A673 (cell line): ENCODE results near the gene MMP21. TPM values are rescaled to one million over a fixed set of nuclear protein-coding genes. Genes with fewer than 3 reads are reported as not detected.
A peak's percentile ranks its signal among the peaks of the same experiment; 100 is the strongest.

ENCODE experiments used
- BruUV-seq: library from RNA; stranded (reverse); fragments of 400-500 nt; replicated peaks from 2 replicates; lab custom pipeline; 2021; lab: Mats Ljungman, UMichigan
- CTCF ChIA-PET: fragments of 300-600 bp; sonication (Branson Sonifier 250); formaldehyde crosslinking; loops from one replicate; lab custom pipeline; 2022; ENCODE audit warnings: antibody characterized with exemption; lab: Charles Lee
- POLR2A ChIA-PET: fragments of 300-600 bp; sonication (Branson Sonifier 250); formaldehyde crosslinking; loops from one replicate; lab custom pipeline; 2022; ENCODE audit warnings: antibody characterized with exemption; ENCODE audit not compliant: low non-redundant PET; lab: Charles Lee
- DNase-seq: peaks from one replicate; pipeline ENCODE4 v3.0.0-alpha.2; 2015; ENCODE audit warnings: low spot score
- H3K27ac ChIP-seq: fragments of 200-600 bp; sonication (generic); 2 replicates; pipeline ENCODE4 v1.5.1; 2016; ENCODE audit warnings: mixed run types, low read depth, mild to moderate bottlenecking, mixed read lengths, antibody characterized with exemption, low read length; ENCODE audit not compliant: poor library complexity, severe bottlenecking
- H3K27me3 ChIP-seq: fragments of 200-600 bp; sonication (generic); replicated peaks from 2 replicates; pipeline ENCODE4 v1.6.1; 2017; ENCODE audit warnings: mixed run types, low read depth, mild to moderate bottlenecking, mixed read lengths, antibody characterized with exemption, low read length; ENCODE audit not compliant: insufficient read depth, poor library complexity
- H3K36me3 ChIP-seq: fragments of 200-600 bp; sonication (generic); 2 replicates; pipeline ENCODE4 v1.6.1; 2016; ENCODE audit warnings: mixed run types, mild to moderate bottlenecking, mixed read lengths, antibody characterized with exemption, low read length; ENCODE audit not compliant: insufficient read depth, poor library complexity, severe bottlenecking
- H3K4me1 ChIP-seq: fragments of 200-600 bp; sonication (generic); 2 replicates; pipeline ENCODE4 v1.6.1; 2017; ENCODE audit warnings: mixed run types, mild to moderate bottlenecking, mixed read lengths, antibody characterized with exemption, low read length; ENCODE audit not compliant: insufficient read depth, poor library complexity, severe bottlenecking
- H3K4me3 ChIP-seq: fragments of 200-600 bp; sonication (generic); 2 replicates; pipeline ENCODE4 v1.5.1; 2016; ENCODE audit warnings: low read depth, mixed run types, mild to moderate bottlenecking, mixed read lengths, low read length; ENCODE audit not compliant: poor library complexity, severe bottlenecking
- H3K9me3 ChIP-seq: fragments of 200-600 bp; sonication (generic); 2 replicates; pipeline ENCODE4 v1.6.1; 2016; ENCODE audit warnings: mixed run types, low read depth, mild to moderate bottlenecking, mixed read lengths, antibody characterized with exemption, low read length; ENCODE audit not compliant: poor library complexity, severe bottlenecking
- CTCF ChIP-seq: fragments of 300-800, 200-600 bp; sonication (generic); conservative IDR thresholded peaks from 2 replicates; pipeline ENCODE4 v1.5.1; 2017; ENCODE audit warnings: low read depth, mild to moderate bottlenecking, antibody characterized with exemption, low read length, moderate library complexity, mixed read lengths
- EZH2 ChIP-seq: fragments of 200-600 bp; sonication (generic); IDR thresholded peaks from 2 replicates; pipeline ENCODE4 v1.6.1; 2017; ENCODE audit warnings: borderline replicate concordance, low read depth, mild to moderate bottlenecking, mixed read lengths, antibody characterized with exemption, low read length; ENCODE audit not compliant: poor library complexity, severe bottlenecking
- intact Hi-C: fragments of 100-400 bp; cut with micrococcal nuclease; formaldehyde crosslinking; loops from one replicate; pipeline ENCODE4 v1.10.0; 2022; ENCODE audit not compliant: unreplicated experiment
- total RNA-seq: library from RNA; stranded (reverse); gene quantifications from 2 replicates; pipeline ENCODE4 v1.2.3, GENCODE V29; 2021

The MMP21 gene
- total RNA-seq, 1 experiment from 2014 or later: not detected

- no peak for TF ChIP-seq CTCF
- no peak for TF ChIP-seq EZH2
- CTCF ChIA-PET: no interaction called here
- no TSS peak for BruUV-seq
- no peak overlapping the region for H3K4me3 ChIP-seq
- no peak for DNase-seq
- H3K36me3 ChIP-seq: peaks cover 70% of the 10 kb centered on the region
- no peak overlapping the region for H3K27ac ChIP-seq
- no peaks in the 10 kb centered on the region for H3K9me3 ChIP-seq
- H3K4me1 ChIP-seq: no peaks in the 10 kb centered on the region
- intact Hi-C loops: no loop called here
- POLR2A ChIA-PET: no interaction called here
- H3K27me3 ChIP-seq: no peaks in the 10 kb centered on the region
These were observed 30.7 kb downstream of the MMP21 start for GRCh38 chr10:125744909-125745308.

GRCh38 chr10:125742465-125742864 is 33.2 kb downstream of the MMP21 start:
- ChIA-PET POLR2A (no interaction called here), CTCF (no interaction called here)
- intact Hi-C loops: no loop called here
- H3K36me3 ChIP-seq: peaks cover 86% of the 10 kb centered on the region
- H3K27me3 ChIP-seq: no peaks in the 10 kb centered on the region
- peak; percentile 16 for DNase-seq
- no peak overlapping the region for H3K27ac ChIP-seq
- no peak overlapping the region for H3K4me3 ChIP-seq
- no peaks in the 10 kb centered on the region for H3K4me1 ChIP-seq
- BruUV-seq: no TSS peak
- TF ChIP-seq EZH2 (no peak), CTCF (peak; percentile 34; the same call in 1 of the 2 replicates)
- H3K9me3 ChIP-seq: no peaks in the 10 kb centered on the region

GRCh38 chr10:125739994-125740679 is 35.5 kb downstream of the MMP21 start:
- intact Hi-C loops: no loop called here
- CTCF ChIA-PET: no interaction called here

More at GRCh38 chr10:125739994-125740679, 35.5 kb downstream of the MMP21 start:
- no peaks in the 10 kb centered on the region for H3K27me3 ChIP-seq
- H3K9me3 ChIP-seq: no peaks in the 10 kb centered on the region
- TF ChIP-seq EZH2 (no peak), CTCF (no peak)
- POLR2A ChIA-PET: no interaction called here
- H3K4me3 ChIP-seq: no peak overlapping the region
- no peak for DNase-seq
- H3K36me3 ChIP-seq: peaks cover 88% of the 10 kb centered on the region
- no peak overlapping the region for H3K27ac ChIP-seq
- no peaks in the 10 kb centered on the region for H3K4me1 ChIP-seq
- BruUV-seq: no TSS peak
